ENCODE results near the gene CALM1. TPM values are rescaled to one million over a fixed set of nuclear protein-coding genes. Genes with fewer than 3 reads are reported as not detected.

Gene CALM1
- polyA plus RNA-seq, 1 donor: 386 TPM

Other genes with a start within 250 kb of the CALM1 start
- gene PSMC1, start 140.5 kb upstream of the CALM1 start, polyA plus RNA-seq (ENCODE audit: insufficient read length): 150 TPM
- 28.1 TPM for gene NRDE2, start 65.1 kb upstream of the CALM1 start, polyA plus RNA-seq (ENCODE audit: insufficient read length)